ENCODE data around the gene PDE4B.

DNA sequence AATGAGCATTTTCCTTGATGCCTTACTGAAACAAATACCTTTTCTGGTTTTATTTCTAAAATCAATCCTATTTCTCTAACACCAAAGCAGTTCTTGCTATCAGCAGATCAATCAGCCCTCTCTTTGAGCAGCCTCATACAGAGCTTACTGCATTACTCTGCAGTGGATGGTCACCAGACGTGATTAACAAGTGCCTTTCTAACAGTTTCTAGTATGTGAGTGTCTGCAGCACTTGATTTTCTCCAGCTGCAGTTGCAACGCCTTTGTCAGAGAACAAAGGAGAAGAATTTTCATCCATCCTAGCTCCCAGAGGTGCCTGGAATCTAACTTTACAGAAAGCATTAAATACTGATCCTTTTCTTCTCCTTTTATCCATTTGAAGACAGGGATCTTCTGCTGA lies 563.9 kb downstream of the PDE4B start:
- TF ChIP-seq, protein P1, sequence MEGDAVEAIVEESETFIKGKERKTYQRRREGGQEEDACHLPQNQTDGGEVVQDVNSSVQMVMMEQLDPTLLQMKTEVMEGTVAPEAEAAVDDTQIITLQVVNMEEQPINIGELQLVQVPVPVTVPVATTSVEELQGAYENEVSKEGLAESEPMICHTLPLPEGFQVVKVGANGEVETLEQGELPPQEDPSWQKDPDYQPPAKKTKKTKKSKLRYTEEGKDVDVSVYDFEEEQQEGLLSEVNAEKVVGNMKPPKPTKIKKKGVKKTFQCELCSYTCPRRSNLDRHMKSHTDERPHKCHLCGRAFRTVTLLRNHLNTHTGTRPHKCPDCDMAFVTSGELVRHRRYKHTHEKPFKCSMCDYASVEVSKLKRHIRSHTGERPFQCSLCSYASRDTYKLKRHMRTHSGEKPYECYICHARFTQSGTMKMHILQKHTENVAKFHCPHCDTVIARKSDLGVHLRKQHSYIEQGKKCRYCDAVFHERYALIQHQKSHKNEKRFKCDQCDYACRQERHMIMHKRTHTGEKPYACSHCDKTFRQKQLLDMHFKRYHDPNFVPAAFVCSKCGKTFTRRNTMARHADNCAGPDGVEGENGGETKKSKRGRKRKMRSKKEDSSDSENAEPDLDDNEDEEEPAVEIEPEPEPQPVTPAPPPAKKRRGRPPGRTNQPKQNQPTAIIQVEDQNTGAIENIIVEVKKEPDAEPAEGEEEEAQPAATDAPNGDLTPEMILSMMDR (IDR thresholded peaks at IDR 0.05 in 2 of 3, conservative IDR thresholded peaks at IDR 0.05 in 1 of 3; ENCODE audit: insufficient read depth in 2 of 3, low read depth in 1 of 3, low read length in 3 of 3) = no peak
- no peak for TF ChIP-seq CHD2 (IDR thresholded peaks at IDR 0.05; ENCODE audit: low read depth, low read length)
- TF ChIP-seq, protein P2, sequence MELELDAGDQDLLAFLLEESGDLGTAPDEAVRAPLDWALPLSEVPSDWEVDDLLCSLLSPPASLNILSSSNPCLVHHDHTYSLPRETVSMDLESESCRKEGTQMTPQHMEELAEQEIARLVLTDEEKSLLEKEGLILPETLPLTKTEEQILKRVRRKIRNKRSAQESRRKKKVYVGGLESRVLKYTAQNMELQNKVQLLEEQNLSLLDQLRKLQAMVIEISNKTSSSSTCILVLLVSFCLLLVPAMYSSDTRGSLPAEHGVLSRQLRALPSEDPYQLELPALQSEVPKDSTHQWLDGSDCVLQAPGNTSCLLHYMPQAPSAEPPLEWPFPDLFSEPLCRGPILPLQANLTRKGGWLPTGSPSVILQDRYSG (tag; conservative IDR thresholded peaks at IDR 0.05; ENCODE audit: low read depth) = no peak
- no peak for TF ChIP-seq FOXP1 (CRISPR knock-in tag; IDR thresholded peaks at IDR 0.05)
- no peak for TF ChIP-seq ESRRA (IDR thresholded peaks at IDR 0.05; ENCODE audit: borderline replicate concordance, low read depth)
- TF ChIP-seq YY1 (IDR thresholded peaks at IDR 0.05; ENCODE audit: borderline replicate concordance in 1 of 3, control insufficient read depth in 1 of 3, extremely low read depth in 1 of 3, insufficient read depth in 3 of 3, insufficient read length in 1 of 3, insufficient replicate concordance in 2 of 3, low read depth in 1 of 3, low read length in 2 of 3) = no peak
- TF ChIP-seq ZNF785 (CRISPR knock-in tag; IDR thresholded peaks at IDR 0.05) = no peak
